Measurements from ENCODE around the gene SYT9.

SYT9 gene

GRCh38 chr11:7252683-7253213, 1.0 kb downstream of the SYT9 start:
- Histone ChIP-seq H3K4me1 (ENCODE audit: control insufficient read depth, insufficient read depth, low read length) (peaks cover 11% of the 10 kb centered on the region), H3K9ac (ENCODE audit: low read depth, low read length) (peak overlapping the region; percentile 76)

GRCh38 chr11:7253800-7254199, 2.1 kb downstream of the SYT9 start:
- Histone ChIP-seq H3K36me3 (ENCODE audit: control insufficient read depth, insufficient read depth, low read length) (no peaks in the 10 kb centered on the region), H3K9ac (ENCODE audit: low read depth, low read length) (no peak overlapping the region), H3K4me1 (ENCODE audit: control insufficient read depth, insufficient read depth, low read length) (peaks cover 11% of the 10 kb centered on the region), H3K4me3 (ENCODE audit: low read depth, low read length) (no peak overlapping the region), H3K9me3 (ENCODE audit: control insufficient read depth, insufficient read depth, low read length) (no peaks in the 10 kb centered on the region), H3K27me3 (ENCODE audit: control insufficient read depth, insufficient read depth, low read length) (peaks cover 49% of the 10 kb centered on the region)

More at GRCh38 chr11:7252683-7253213, 1.0 kb downstream of the SYT9 start:
- Histone ChIP-seq H3K9me3 (ENCODE audit: control insufficient read depth, insufficient read depth, low read length) (no peaks in the 10 kb centered on the region), H3K36me3 (ENCODE audit: control insufficient read depth, insufficient read depth, low read length) (no peaks in the 10 kb centered on the region), H3K27me3 (ENCODE audit: control insufficient read depth, insufficient read depth, low read length) (peaks cover 51% of the 10 kb centered on the region), H3K4me3 (ENCODE audit: low read depth, low read length) (peak overlapping the region; percentile 86)

DNA sequence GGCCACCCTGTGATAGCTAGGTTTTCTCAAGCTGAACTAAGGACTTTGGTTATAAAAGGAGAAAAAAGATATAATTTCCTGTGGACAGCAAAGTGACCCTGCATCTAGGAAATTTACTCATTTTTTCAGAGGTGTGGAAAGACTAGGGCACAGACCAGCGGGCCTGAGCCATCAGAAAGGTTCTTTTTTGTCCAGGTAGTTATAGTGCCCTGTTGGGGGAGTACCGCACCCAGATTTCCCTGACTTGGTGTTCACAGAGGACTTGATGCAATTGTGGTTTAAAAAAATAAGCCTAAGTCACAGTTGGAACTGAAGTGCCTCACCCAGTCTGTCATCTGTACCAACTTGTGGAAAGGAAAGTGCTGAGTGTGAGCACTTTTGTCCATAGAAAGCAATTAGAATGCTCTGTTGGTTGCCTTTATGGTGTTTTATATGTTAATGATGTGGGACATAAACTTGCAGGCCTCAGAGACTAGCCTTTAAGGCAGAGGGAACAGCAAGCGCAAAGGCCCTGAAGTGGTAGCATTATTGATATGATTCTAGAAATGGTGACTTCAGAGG, 3.1 kb downstream of the SYT9 start:
- H3K9ac ChIP-seq (ENCODE audit: low read depth, low read length): no peak overlapping the region

GRCh38 chr11:7256943-7257342, 5.2 kb downstream of the SYT9 start:
- Histone ChIP-seq H3K9me3 (ENCODE audit: control insufficient read depth, insufficient read depth, low read length) (no peaks in the 10 kb centered on the region), H3K4me3 (ENCODE audit: low read depth, low read length) (no peak overlapping the region), H3K27me3 (ENCODE audit: control insufficient read depth, insufficient read depth, low read length) (peaks cover 23% of the 10 kb centered on the region), H3K36me3 (ENCODE audit: control insufficient read depth, insufficient read depth, low read length) (no peaks in the 10 kb centered on the region), H3K9ac (ENCODE audit: low read depth, low read length) (no peak overlapping the region), H3K4me1 (ENCODE audit: control insufficient read depth, insufficient read depth, low read length) (peaks cover 11% of the 10 kb centered on the region)

More for the DNA sequence above, 3.1 kb downstream of the SYT9 start:
- Histone ChIP-seq H3K4me1 (ENCODE audit: control insufficient read depth, insufficient read depth, low read length) (peaks cover 11% of the 10 kb centered on the region), H3K36me3 (ENCODE audit: control insufficient read depth, insufficient read depth, low read length) (no peaks in the 10 kb centered on the region), H3K4me3 (ENCODE audit: low read depth, low read length) (no peak overlapping the region), H3K9me3 (ENCODE audit: control insufficient read depth, insufficient read depth, low read length) (no peaks in the 10 kb centered on the region), H3K27me3 (ENCODE audit: control insufficient read depth, insufficient read depth, low read length) (peaks cover 39% of the 10 kb centered on the region)

- Histone ChIP-seq H3K4me3 (ENCODE audit: low read depth, low read length) (no peak overlapping the region), H3K27me3 (ENCODE audit: control insufficient read depth, insufficient read depth, low read length) (peaks cover 20% of the 10 kb centered on the region), H3K4me1 (ENCODE audit: control insufficient read depth, insufficient read depth, low read length) (peaks cover 11% of the 10 kb centered on the region), H3K36me3 (ENCODE audit: control insufficient read depth, insufficient read depth, low read length) (no peaks in the 10 kb centered on the region), H3K9me3 (ENCODE audit: control insufficient read depth, insufficient read depth, low read length) (no peaks in the 10 kb centered on the region), H3K9ac (ENCODE audit: low read depth, low read length) (no peak overlapping the region)
Observed at GRCh38 chr11:7257724-7258123, 6.0 kb downstream of the SYT9 start.

DNA sequence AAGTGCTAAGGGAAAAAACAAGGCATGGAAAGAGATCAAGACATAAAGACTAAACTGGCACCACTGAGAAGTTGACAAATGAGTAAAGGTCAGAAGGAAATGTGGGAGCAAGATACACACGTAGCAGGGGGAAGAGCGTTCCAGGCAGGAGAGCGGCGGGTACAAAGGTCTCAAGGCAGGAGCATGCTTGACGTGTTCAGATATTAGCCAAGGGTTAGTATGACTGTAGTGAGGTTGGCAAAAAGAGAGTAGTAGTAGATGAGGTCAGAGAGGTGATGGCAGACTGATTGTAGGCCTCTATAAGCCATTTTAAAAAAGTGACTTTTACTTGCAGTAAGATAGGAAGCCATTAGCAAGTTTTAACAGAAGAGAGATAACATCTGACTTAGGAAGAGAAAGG, 9.9 kb downstream of the SYT9 start:
- no peaks in the 10 kb centered on the region for H3K36me3 ChIP-seq (ENCODE audit: control insufficient read depth, insufficient read depth, low read length)
- no peaks in the 10 kb centered on the region for H3K4me1 ChIP-seq (ENCODE audit: control insufficient read depth, insufficient read depth, low read length)
- no peak overlapping the region for H3K4me3 ChIP-seq (ENCODE audit: low read depth, low read length)
- no peak overlapping the region for H3K9ac ChIP-seq (ENCODE audit: low read depth, low read length)
- no peaks in the 10 kb centered on the region for H3K27me3 ChIP-seq (ENCODE audit: control insufficient read depth, insufficient read depth, low read length)
- no peaks in the 10 kb centered on the region for H3K9me3 ChIP-seq (ENCODE audit: control insufficient read depth, insufficient read depth, low read length)

GRCh38 chr11:7262672-7263071, 11.0 kb downstream of the SYT9 start:
- Histone ChIP-seq H3K27me3 (ENCODE audit: control insufficient read depth, insufficient read depth, low read length) (no peaks in the 10 kb centered on the region), H3K4me3 (ENCODE audit: low read depth, low read length) (no peak overlapping the region), H3K9me3 (ENCODE audit: control insufficient read depth, insufficient read depth, low read length) (no peaks in the 10 kb centered on the region), H3K36me3 (ENCODE audit: control insufficient read depth, insufficient read depth, low read length) (no peaks in the 10 kb centered on the region), H3K9ac (ENCODE audit: low read depth, low read length) (no peak overlapping the region), H3K4me1 (ENCODE audit: control insufficient read depth, insufficient read depth, low read length) (no peaks in the 10 kb centered on the region)

- Histone ChIP-seq H3K4me1 (ENCODE audit: control insufficient read depth, insufficient read depth, low read length) (no peaks in the 10 kb centered on the region), H3K9me3 (ENCODE audit: control insufficient read depth, insufficient read depth, low read length) (no peaks in the 10 kb centered on the region), H3K27me3 (ENCODE audit: control insufficient read depth, insufficient read depth, low read length) (no peaks in the 10 kb centered on the region), H3K9ac (ENCODE audit: low read depth, low read length) (no peak overlapping the region), H3K36me3 (ENCODE audit: control insufficient read depth, insufficient read depth, low read length) (no peaks in the 10 kb centered on the region), H3K4me3 (ENCODE audit: low read depth, low read length) (no peak overlapping the region)
Observed at GRCh38 chr11:7263842-7264241, 12.1 kb downstream of the SYT9 start.

DNA sequence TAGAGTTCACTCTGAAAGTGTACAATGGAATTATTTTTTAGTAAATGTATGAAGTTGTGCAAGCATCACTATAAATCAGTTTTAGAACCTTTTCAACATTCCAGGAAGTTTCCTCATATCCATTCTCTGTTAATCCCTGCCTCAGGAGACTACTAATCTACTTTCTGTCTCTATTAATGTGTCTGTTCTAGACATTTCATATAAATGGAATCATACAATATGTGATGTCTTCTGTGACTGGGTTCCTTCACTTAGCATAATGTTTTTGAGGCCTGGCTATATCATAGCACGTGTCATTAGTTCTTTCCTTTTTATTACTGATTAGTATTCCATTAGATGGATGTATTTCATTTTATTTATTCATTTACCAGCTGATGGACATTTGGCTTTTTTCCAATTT, 17.1 kb downstream of the SYT9 start:
- H3K36me3 ChIP-seq (ENCODE audit: control insufficient read depth, insufficient read depth, low read length): no peaks in the 10 kb centered on the region
- H3K27me3 ChIP-seq (ENCODE audit: control insufficient read depth, insufficient read depth, low read length): no peaks in the 10 kb centered on the region
- no peak overlapping the region for H3K4me3 ChIP-seq (ENCODE audit: low read depth, low read length)
- no peak overlapping the region for H3K9ac ChIP-seq (ENCODE audit: low read depth, low read length)
- H3K9me3 ChIP-seq (ENCODE audit: control insufficient read depth, insufficient read depth, low read length): no peaks in the 10 kb centered on the region
- H3K4me1 ChIP-seq (ENCODE audit: control insufficient read depth, insufficient read depth, low read length): no peaks in the 10 kb centered on the region

GRCh38 chr11:7270233-7270865, 18.6 kb downstream of the SYT9 start:
- no peaks in the 10 kb centered on the region for H3K9me3 ChIP-seq (ENCODE audit: control insufficient read depth, insufficient read depth, low read length)
- H3K27me3 ChIP-seq (ENCODE audit: control insufficient read depth, insufficient read depth, low read length): no peaks in the 10 kb centered on the region
- H3K36me3 ChIP-seq (ENCODE audit: control insufficient read depth, insufficient read depth, low read length): no peaks in the 10 kb centered on the region
- H3K9ac ChIP-seq (ENCODE audit: low read depth, low read length): no peak overlapping the region
- no peaks in the 10 kb centered on the region for H3K4me1 ChIP-seq (ENCODE audit: control insufficient read depth, insufficient read depth, low read length)
- no peak overlapping the region for H3K4me3 ChIP-seq (ENCODE audit: low read depth, low read length)

DNA sequence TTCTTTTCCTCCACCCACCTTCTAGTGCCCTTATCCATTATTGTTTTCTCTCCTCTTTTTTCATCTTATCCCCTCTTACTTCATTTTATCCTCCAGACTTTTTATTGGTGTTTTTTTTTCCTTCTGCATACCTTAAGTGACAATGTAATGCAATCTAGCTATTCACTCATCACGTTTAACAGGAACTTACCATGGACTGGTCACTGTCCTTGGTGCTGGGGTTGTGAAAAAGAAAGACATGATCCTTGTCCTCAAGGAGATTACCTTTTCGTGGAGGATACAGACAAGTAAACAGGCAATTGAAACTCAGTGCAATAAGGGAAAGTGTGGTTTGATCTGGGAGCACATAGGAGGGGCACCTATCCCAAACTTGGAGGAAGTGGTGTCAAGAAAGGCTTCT, 20.7 kb downstream of the SYT9 start:
- H3K4me1 ChIP-seq (ENCODE audit: control insufficient read depth, insufficient read depth, low read length): no peaks in the 10 kb centered on the region
- H3K36me3 ChIP-seq (ENCODE audit: control insufficient read depth, insufficient read depth, low read length): no peaks in the 10 kb centered on the region
- no peak overlapping the region for H3K4me3 ChIP-seq (ENCODE audit: low read depth, low read length)
- no peak overlapping the region for H3K9ac ChIP-seq (ENCODE audit: low read depth, low read length)
- H3K9me3 ChIP-seq (ENCODE audit: control insufficient read depth, insufficient read depth, low read length): no peaks in the 10 kb centered on the region
- no peaks in the 10 kb centered on the region for H3K27me3 ChIP-seq (ENCODE audit: control insufficient read depth, insufficient read depth, low read length)

- Histone ChIP-seq H3K9ac (ENCODE audit: low read depth, low read length) (no peak overlapping the region), H3K36me3 (ENCODE audit: control insufficient read depth, insufficient read depth, low read length) (no peaks in the 10 kb centered on the region), H3K4me3 (ENCODE audit: low read depth, low read length) (no peak overlapping the region), H3K27me3 (ENCODE audit: control insufficient read depth, insufficient read depth, low read length) (no peaks in the 10 kb centered on the region), H3K9me3 (ENCODE audit: control insufficient read depth, insufficient read depth, low read length) (no peaks in the 10 kb centered on the region), H3K4me1 (ENCODE audit: control insufficient read depth, insufficient read depth, low read length) (no peaks in the 10 kb centered on the region)
Observed at GRCh38 chr11:7275133-7275532, 23.4 kb downstream of the SYT9 start.
